Activated CD4-positive, alpha-beta memory T cell treated with anti-CD3 and anti-CD28 coated beads, Interleukin-2, amount 10 ng/mL, durations not matched to agents 7 days and 5 days (primary cell): ENCODE results near the gene GLT6D1. TPM values are rescaled to one million over a fixed set of nuclear protein-coding genes. Genes with fewer than 3 reads are reported as not detected.

Source experiments
- CTCF ChIA-PET: fragments of 350-600 bp; sonication (Branson Sonifier 250); formaldehyde crosslinking; loops from one replicate; lab custom pipeline; 2021; ENCODE audit warnings: antibody characterized with exemption, inconsistent platforms; lab: Charles Lee
- POLR2A ChIA-PET: fragments of 350-600 bp; sonication (Branson Sonifier 250); formaldehyde crosslinking; loops from one replicate; lab custom pipeline; 2021; ENCODE audit warnings: antibody characterized with exemption; lab: Charles Lee
- DNase-seq: peaks from one replicate; pipeline ENCODE4 v3.0.0-alpha.2; 2020
- H3K27ac Mint-ChIP-seq: one replicate; pipeline ENCODE4 v1.8.0; 2021; ENCODE audit warnings: mild to moderate bottlenecking, mixed read lengths
- H3K27me3 Mint-ChIP-seq: one replicate; pipeline ENCODE4 v1.8.0; 2021; ENCODE audit warnings: mixed read lengths
- H3K36me3 Mint-ChIP-seq: one replicate; pipeline ENCODE4 v1.8.0; 2021; ENCODE audit warnings: low read depth, mixed read lengths
- H3K4me1 Mint-ChIP-seq: one replicate; pipeline ENCODE4 v1.8.0; 2021; ENCODE audit warnings: mixed read lengths
- H3K4me3 Mint-ChIP-seq: one replicate; pipeline ENCODE4 v1.8.0; 2021; ENCODE audit warnings: mild to moderate bottlenecking, mixed read lengths
- H3K9me3 Mint-ChIP-seq: one replicate; pipeline ENCODE4 v1.8.0; 2021; ENCODE audit warnings: mixed read lengths
- total RNA-seq, 2 experiments: library from RNA; stranded (reverse); gene quantifications; one replicate each; pipeline ENCODE4 v1.2.3, GENCODE V29; 2021

The GLT6D1 gene
- total RNA-seq, 2 experiments from 2014 or later: not detected

- Mint-ChIP-seq H3K27me3 (peaks cover 4% of the 10 kb centered on the region), H3K27ac (no peak overlapping the region), H3K4me1 (no peaks in the 10 kb centered on the region), H3K4me3 (no peak overlapping the region), H3K36me3 (no peaks in the 10 kb centered on the region), H3K9me3 (no peaks in the 10 kb centered on the region)
- POLR2A ChIA-PET: no interaction called here
- CTCF ChIA-PET: no interaction called here
- DNase-seq: no peak
Observed at GRCh38 chr9:135632841-135633240, 6.5 kb downstream of the GLT6D1 start.

GRCh38 chr9:135624282-135624681 is 15.1 kb downstream of the GLT6D1 start:
- no peaks in the 10 kb centered on the region for H3K27me3 Mint-ChIP-seq
- no peaks in the 10 kb centered on the region for H3K4me1 Mint-ChIP-seq
- no peak for DNase-seq
- H3K27ac Mint-ChIP-seq: no peak overlapping the region
- ChIA-PET CTCF (no interaction called here), POLR2A (no interaction called here)
- no peaks in the 10 kb centered on the region for H3K9me3 Mint-ChIP-seq
- no peaks in the 10 kb centered on the region for H3K36me3 Mint-ChIP-seq
- no peak overlapping the region for H3K4me3 Mint-ChIP-seq

DNA sequence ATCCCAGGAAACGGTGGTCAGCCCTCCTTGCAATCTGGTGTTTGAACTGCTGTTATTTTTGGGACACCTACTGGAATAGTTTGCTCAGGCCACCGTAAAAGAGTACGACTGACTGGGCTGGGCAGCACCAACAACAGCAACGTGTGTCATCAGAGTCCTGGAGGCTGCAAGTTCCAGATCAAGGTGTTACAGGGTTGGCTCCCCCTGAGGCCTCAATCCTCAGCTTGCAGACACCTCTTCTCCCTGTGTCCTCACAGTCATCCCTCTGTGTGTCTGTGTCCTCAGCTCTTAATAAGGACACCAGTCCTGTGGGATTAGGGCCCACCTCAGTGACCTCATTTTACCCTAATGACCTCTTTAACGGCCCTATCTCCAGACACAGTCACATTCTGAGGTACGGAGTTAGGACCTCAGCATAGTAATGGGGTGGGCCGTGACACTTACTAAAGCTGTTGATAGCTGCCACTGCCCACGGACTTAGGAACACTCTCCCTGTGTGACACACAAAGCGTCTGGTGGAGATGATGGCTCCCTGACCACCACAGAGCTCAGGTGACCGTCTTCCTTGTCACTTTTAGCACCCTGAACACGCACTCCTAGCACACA is 16.8 kb downstream of the GLT6D1 start:
- no peaks in the 10 kb centered on the region for H3K27me3 Mint-ChIP-seq
- H3K36me3 Mint-ChIP-seq: no peaks in the 10 kb centered on the region
- no peak for DNase-seq
- no peaks in the 10 kb centered on the region for H3K9me3 Mint-ChIP-seq
- H3K4me3 Mint-ChIP-seq: no peak overlapping the region
- ChIA-PET POLR2A (no interaction called here), CTCF (no interaction called here)
- H3K27ac Mint-ChIP-seq: no peak overlapping the region
- H3K4me1 Mint-ChIP-seq: no peaks in the 10 kb centered on the region

GRCh38 chr9:135620558-135620957 is 18.8 kb downstream of the GLT6D1 start:
- no peak for DNase-seq
- no peaks in the 10 kb centered on the region for H3K9me3 Mint-ChIP-seq
- POLR2A ChIA-PET: no interaction called here
- H3K4me3 Mint-ChIP-seq: no peak overlapping the region
- CTCF ChIA-PET: no interaction called here
- no peaks in the 10 kb centered on the region for H3K36me3 Mint-ChIP-seq
- no peaks in the 10 kb centered on the region for H3K4me1 Mint-ChIP-seq
- no peak overlapping the region for H3K27ac Mint-ChIP-seq
- no peaks in the 10 kb centered on the region for H3K27me3 Mint-ChIP-seq

DNA sequence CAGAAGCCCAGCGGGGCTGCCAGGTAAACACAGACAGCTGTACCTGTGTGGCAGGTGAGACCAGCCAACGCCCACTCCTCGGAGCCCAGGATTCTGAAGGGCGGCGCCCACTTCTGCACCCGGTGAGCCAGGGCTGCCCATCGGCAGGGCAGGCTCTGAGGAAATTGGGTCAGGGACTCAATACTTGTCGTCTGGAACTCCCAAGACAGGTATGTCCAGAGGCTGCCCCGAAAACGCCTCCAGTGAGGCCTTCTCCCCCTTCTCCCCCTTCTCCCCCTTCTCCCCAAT is 19.8 kb downstream of the GLT6D1 start:
- Mint-ChIP-seq H3K4me3 (no peak overlapping the region), H3K4me1 (no peaks in the 10 kb centered on the region), H3K27me3 (no peaks in the 10 kb centered on the region), H3K27ac (no peak overlapping the region), H3K36me3 (no peaks in the 10 kb centered on the region), H3K9me3 (no peaks in the 10 kb centered on the region)
- CTCF ChIA-PET: no interaction called here
- no peak for DNase-seq
- POLR2A ChIA-PET: no interaction called here

DNA sequence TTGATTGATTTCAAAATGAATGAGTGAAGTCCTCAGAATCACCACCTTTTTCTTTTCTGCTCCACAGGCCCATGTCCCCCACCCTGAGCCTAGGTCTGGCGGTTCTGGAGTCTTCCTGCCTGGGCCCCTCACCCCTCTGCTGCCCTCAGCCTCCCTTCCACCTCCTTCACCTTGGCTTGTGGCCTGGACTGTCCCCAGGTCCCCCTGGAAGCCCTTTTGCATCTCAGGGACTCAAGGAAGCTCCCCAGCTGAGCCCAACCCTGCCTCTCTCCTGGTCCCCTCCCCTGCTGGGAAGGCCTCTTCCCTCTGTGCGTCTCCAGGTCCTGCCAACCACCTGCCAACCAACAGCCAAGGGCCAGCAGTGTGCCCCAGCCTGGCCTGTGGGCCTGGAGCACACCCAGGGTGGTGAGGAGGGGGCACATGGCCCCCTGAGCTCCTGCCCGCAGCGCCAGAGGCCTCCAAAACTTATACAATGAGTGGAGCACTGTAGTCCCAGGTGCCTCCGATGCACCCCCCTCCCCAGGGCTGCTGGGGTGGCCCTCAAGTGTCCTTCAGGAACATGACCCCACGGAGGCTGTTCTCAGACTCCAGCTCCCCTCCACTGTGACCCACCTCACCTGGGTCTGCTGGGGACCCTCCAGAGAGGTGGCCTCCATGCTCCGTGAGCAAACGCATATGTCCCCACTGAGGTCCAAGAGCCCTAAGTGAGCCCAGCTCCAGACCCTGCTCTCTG is 20.3 kb downstream of the GLT6D1 start:
- no peaks in the 10 kb centered on the region for H3K27me3 Mint-ChIP-seq
- POLR2A ChIA-PET: no interaction called here
- H3K9me3 Mint-ChIP-seq: no peaks in the 10 kb centered on the region
- H3K4me3 Mint-ChIP-seq: no peak overlapping the region
- no peak overlapping the region for H3K27ac Mint-ChIP-seq
- CTCF ChIA-PET: no interaction called here
- H3K36me3 Mint-ChIP-seq: no peaks in the 10 kb centered on the region
- no peaks in the 10 kb centered on the region for H3K4me1 Mint-ChIP-seq
- DNase-seq: no peak

DNA sequence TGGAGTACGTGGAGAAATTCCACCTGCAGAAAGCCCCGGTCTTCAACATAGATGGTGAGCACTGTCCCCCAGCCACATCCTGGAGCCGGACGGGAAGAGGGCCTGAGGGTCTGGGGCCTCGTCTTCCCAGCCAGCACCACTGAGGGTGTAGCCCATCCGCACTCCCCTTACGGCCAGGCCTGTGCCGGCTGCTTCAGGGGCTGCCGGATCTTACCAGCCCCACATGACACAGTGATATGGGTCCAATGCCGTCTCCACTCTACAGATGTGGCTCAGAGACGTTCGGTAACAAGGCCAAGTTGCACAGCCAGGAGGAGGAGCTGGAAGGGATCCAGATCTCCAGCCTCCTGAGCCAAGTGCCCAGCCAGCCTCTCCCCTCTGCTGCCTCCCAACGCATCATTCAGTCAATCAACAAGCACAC is 21.3 kb downstream of the GLT6D1 start:
- Mint-ChIP-seq H3K4me1 (no peaks in the 10 kb centered on the region), H3K27ac (no peak overlapping the region), H3K36me3 (no peaks in the 10 kb centered on the region), H3K4me3 (no peak overlapping the region), H3K27me3 (no peaks in the 10 kb centered on the region), H3K9me3 (no peaks in the 10 kb centered on the region)
- CTCF ChIA-PET: no interaction called here
- POLR2A ChIA-PET: no interaction called here
- no peak for DNase-seq

DNA sequence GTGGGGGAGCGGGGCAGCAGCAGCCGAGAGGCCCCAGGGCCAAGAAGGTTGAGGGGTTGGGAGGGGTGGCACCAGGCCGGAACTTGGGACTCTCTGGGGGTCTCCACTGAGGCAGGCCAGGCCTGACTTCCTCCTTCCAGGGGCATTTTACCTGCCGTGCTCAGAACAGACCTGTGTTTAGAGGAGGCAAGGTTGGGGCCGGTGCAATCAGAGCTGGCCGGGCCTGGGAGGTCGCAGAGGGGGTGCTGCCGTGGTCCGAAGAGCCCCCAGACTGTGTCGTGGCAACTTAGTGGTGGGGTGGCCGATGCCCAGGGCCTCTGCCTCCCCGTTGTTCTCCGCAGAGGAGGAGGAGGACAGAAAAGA is 21.8 kb downstream of the GLT6D1 start:
- H3K27ac Mint-ChIP-seq: no peak overlapping the region
- no peak for DNase-seq
- ChIA-PET CTCF (no interaction called here), POLR2A (no interaction called here)
- H3K36me3 Mint-ChIP-seq: no peaks in the 10 kb centered on the region
- no peaks in the 10 kb centered on the region for H3K9me3 Mint-ChIP-seq
- H3K4me1 Mint-ChIP-seq: no peaks in the 10 kb centered on the region
- no peaks in the 10 kb centered on the region for H3K27me3 Mint-ChIP-seq
- no peak overlapping the region for H3K4me3 Mint-ChIP-seq

DNA sequence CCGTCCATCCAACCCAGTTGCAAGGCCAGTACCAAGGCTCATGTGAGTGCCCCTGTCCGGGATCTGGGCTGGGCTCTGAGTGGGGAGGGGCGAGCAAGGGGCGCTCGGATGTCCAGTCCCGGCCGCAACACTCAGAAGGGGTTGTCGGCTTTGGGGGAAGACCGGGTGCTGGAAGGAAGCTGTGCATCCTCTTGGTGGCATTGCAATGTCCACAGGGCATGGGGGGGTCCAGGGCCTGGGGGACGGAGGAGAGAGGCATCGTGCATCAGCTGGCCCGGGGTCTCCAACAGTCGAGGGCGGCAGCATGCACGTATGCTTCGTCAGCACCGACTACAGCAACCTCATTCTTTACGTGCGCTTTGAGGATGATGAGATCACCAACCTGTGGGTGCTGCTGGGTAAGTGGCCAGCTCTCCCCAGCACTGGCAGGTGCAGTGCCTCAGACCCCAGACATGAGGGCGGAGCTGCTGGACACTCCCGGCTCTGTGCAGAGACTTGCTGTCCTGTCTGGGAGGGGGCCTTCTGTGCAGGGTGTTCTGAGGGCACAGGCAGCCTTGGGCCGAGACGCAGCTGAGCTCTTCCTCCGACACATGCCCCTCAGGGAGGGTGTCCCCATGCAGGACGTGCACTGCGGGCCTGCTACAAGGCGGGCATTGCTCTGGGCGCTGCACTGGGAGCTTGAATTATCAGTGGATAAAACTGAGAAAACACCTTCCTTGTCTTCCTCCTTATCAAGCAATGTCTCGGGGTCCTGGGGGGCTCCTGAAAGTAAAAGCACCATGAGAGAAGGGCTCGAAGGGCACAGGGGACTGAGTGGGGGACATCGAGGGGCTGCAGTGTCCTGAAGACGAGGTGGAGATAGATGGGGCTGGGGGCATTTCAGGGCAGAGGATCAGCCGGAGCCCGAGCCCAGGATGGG is 22.5 kb downstream of the GLT6D1 start:
- no peaks in the 10 kb centered on the region for H3K36me3 Mint-ChIP-seq
- H3K27me3 Mint-ChIP-seq: no peaks in the 10 kb centered on the region
- H3K9me3 Mint-ChIP-seq: no peaks in the 10 kb centered on the region
- H3K4me1 Mint-ChIP-seq: no peaks in the 10 kb centered on the region
- no peak overlapping the region for H3K27ac Mint-ChIP-seq
- no peak for DNase-seq
- H3K4me3 Mint-ChIP-seq: no peak overlapping the region
- POLR2A ChIA-PET: no interaction called here
- CTCF ChIA-PET: interaction anchor here (1.7 kb wide), 1 partner anchor 16 kb away, joined by 4 read pairs; no protein-coding TSS in a partner anchor

- no peak for DNase-seq
- Mint-ChIP-seq H3K27me3 (no peaks in the 10 kb centered on the region), H3K4me1 (no peaks in the 10 kb centered on the region), H3K27ac (no peak overlapping the region), H3K9me3 (no peaks in the 10 kb centered on the region), H3K36me3 (no peaks in the 10 kb centered on the region), H3K4me3 (no peak overlapping the region)
- CTCF ChIA-PET: interaction anchor here (1.7 kb wide), 1 partner anchor 15 kb away, joined by 4 read pairs; no protein-coding TSS in a partner anchor
- POLR2A ChIA-PET: no interaction called here
Observed at GRCh38 chr9:135615666-135616618, 23.4 kb downstream of the GLT6D1 start.

- H3K27ac Mint-ChIP-seq: no peak overlapping the region
- CTCF ChIA-PET: interaction anchor here (1.7 kb wide), 1 partner anchor 14 kb away, joined by 4 read pairs; no protein-coding TSS in a partner anchor
Observed at GRCh38 chr9:135614821-135615665, 24.3 kb downstream of the GLT6D1 start.

More at GRCh38 chr9:135614821-135615665, 24.3 kb downstream of the GLT6D1 start:
- Mint-ChIP-seq H3K4me3 (no peak overlapping the region), H3K27me3 (no peaks in the 10 kb centered on the region), H3K4me1 (no peaks in the 10 kb centered on the region), H3K9me3 (no peaks in the 10 kb centered on the region), H3K36me3 (no peaks in the 10 kb centered on the region)
- DNase-seq: no peak
- POLR2A ChIA-PET: no interaction called here
